Measurements from ENCODE around the gene IL20. TPM values are rescaled to one million over a fixed set of nuclear protein-coding genes. Genes with fewer than 3 reads are reported as not detected.

IL20 gene
- total RNA-seq, 4 donors from 2014 or later, result not detected

- Histone ChIP-seq H3K4me1 (peaks cover 0 to 23% (median 18%) of the 10 kb centered on the region in 4 donors), H3K27ac (peak overlapping the region in 1 of 4 donors; percentile 89), H3K9me3 (no peaks in the 10 kb centered on the region), H3K36me3 (no peaks in the 10 kb centered on the region), H3K4me3 (peak overlapping the region in 1 of 4 donors; percentile 2), H3K27me3 (no peaks in the 10 kb centered on the region)
- TF ChIP-seq POLR2A (IDR thresholded peaks at IDR 0.05), result no peak
- peak; percentile 74 to 87 (median 84) for TF ChIP-seq CTCF (IDR thresholded peaks at IDR 0.05)
- DNase-seq, result peak in 2 of 3 donors; percentile 73 to 88
These were observed 47.1 kb downstream of the IL20 start for GRCh38 chr1:206912445-206913095.

- Histone ChIP-seq H3K9me3 (no peaks in the 10 kb centered on the region), H3K36me3 (no peaks in the 10 kb centered on the region), H3K27ac (peak overlapping the region in 1 of 4 donors; percentile 89), H3K4me1 (peaks cover 0 to 23% (median 16%) of the 10 kb centered on the region in 4 donors), H3K4me3 (no peak overlapping the region), H3K27me3 (no peaks in the 10 kb centered on the region)
- TF ChIP-seq POLR2A (IDR thresholded peaks at IDR 0.05), result no peak
- no peak for TF ChIP-seq CTCF (IDR thresholded peaks at IDR 0.05)
- DNase-seq, result no peak
These were observed 48.5 kb downstream of the IL20 start for GRCh38 chr1:206913766-206914537.

- Histone ChIP-seq H3K4me3 (peak overlapping the region in 1 of 4 donors; percentile 56), H3K27me3 (no peaks in the 10 kb centered on the region), H3K4me1 (peaks cover 0 to 16% (median 8%) of the 10 kb centered on the region in 4 donors), H3K36me3 (no peaks in the 10 kb centered on the region), H3K9me3 (no peaks in the 10 kb centered on the region), H3K27ac (peak overlapping the region in 1 of 4 donors; percentile 89)
- TF ChIP-seq CTCF (IDR thresholded peaks at IDR 0.05), result no peak
- TF ChIP-seq POLR2A (IDR thresholded peaks at IDR 0.05), result no peak
- DNase-seq, result no peak
These were observed 49.8 kb downstream of the IL20 start for GRCh38 chr1:206915030-206915735.

GRCh38 chr1:206916000-206916709 is 50.7 kb downstream of the IL20 start:
- Histone ChIP-seq H3K4me3 (peak overlapping the region in 2 of 4 donors; percentile 16 to 56), H3K36me3 (no peaks in the 10 kb centered on the region), H3K4me1 (peaks cover 0 to 16% (median 5%) of the 10 kb centered on the region in 4 donors), H3K27me3 (no peaks in the 10 kb centered on the region), H3K27ac (peak overlapping the region in 1 of 4 donors; percentile 89), H3K9me3 (no peaks in the 10 kb centered on the region)
- no peak for DNase-seq
- TF ChIP-seq POLR2A (IDR thresholded peaks at IDR 0.05) (no peak), CTCF (IDR thresholded peaks at IDR 0.05) (no peak)

- Histone ChIP-seq H3K27me3 (no peaks in the 10 kb centered on the region), H3K4me1 (peaks cover 0 to 20% (median 4%) of the 10 kb centered on the region in 4 donors), H3K27ac (peak overlapping the region in 1 of 4 donors; percentile 89), H3K9me3 (no peaks in the 10 kb centered on the region), H3K36me3 (no peaks in the 10 kb centered on the region), H3K4me3 (peak overlapping the region in 2 of 4 donors; percentile 48 to 56)
- DNase-seq, result no peak
- TF ChIP-seq CTCF (IDR thresholded peaks at IDR 0.05) (no peak), POLR2A (IDR thresholded peaks at IDR 0.05) (no peak)
These were observed 52.7 kb downstream of the IL20 start for GRCh38 chr1:206918076-206918475.
